ENCODE data around the gene AGR2. TPM values are rescaled to one million over a fixed set of nuclear protein-coding genes. Genes with fewer than 3 reads are reported as not detected.

Gene AGR2
- total RNA-seq, 1 experiment from 2014 or later = 0.93 TPM

DNA sequence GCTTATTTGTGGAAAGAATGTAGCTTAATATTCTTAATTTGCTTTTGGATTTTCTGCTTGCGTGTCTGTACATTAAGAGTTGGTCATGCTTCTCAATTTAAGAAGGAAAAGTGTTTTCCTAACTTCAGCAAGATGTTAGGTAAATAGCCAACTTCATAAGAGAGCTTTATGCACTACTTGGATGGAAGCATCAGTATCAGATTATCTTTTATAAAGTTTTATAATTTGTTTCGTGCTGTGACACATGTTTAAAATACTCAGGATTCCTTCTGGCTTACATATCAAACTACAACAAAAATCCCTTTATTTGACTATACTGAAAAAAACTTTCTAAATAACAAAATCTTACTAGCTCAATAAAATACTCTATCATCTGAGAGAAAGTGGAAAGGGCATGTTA is 34.8 kb upstream of the AGR2 start:
- POLR2A ChIA-PET = no interaction called here
- H3K27ac ChIP-seq (ENCODE audit: low read depth, low read length) = no peak overlapping the region
- BruUV-seq (replicated peaks) = no TSS peak
- H3K36me3 ChIP-seq (ENCODE audit: control insufficient read depth in 1 of 2, insufficient read depth in 2 of 2, low read length in 2 of 2) = no peaks in the 10 kb centered on the region
- TF ChIP-seq FOSL1 (IDR thresholded peaks at IDR 0.05; ENCODE audit: low read depth) (no peak), JUND (IDR thresholded peaks at IDR 0.05) (no peak), ZFX (IDR thresholded peaks at IDR 0.05) (no peak), SIN3A (IDR thresholded peaks at IDR 0.05; ENCODE audit: low read depth) (no peak), ELF1 (IDR thresholded peaks at IDR 0.05; ENCODE audit: borderline replicate concordance, low read depth) (no peak), YY1 (IDR thresholded peaks at IDR 0.05; ENCODE audit: extremely low read depth, insufficient replicate concordance, low read depth, low read length) (no peak), SRF (IDR thresholded peaks at IDR 0.05; ENCODE audit: low read depth) (no peak), EZH2 (IDR thresholded peaks at IDR 0.05) (no peak), CTCF (IDR thresholded peaks at IDR 0.05 in 2 of 3, conservative IDR thresholded peaks at IDR 0.05 in 1 of 3; ENCODE audit: borderline replicate concordance in 1 of 3, insufficient read depth in 1 of 3, low read depth in 2 of 3, low read length in 2 of 3) (no peak), POLR2AphosphoS5 (IDR thresholded peaks at IDR 0.05; ENCODE audit: low read depth, low read length) (no peak), EGR1 (IDR thresholded peaks at IDR 0.05; ENCODE audit: low read depth) (no peak), ZNF274 (IDR thresholded peaks at IDR 0.05; ENCODE audit: low read depth, low read length) (no peak), EZH2phosphoT487 (IDR thresholded peaks at IDR 0.05; ENCODE audit: borderline replicate concordance) (no peak)
- TF ChIP-seq, protein P1, sequence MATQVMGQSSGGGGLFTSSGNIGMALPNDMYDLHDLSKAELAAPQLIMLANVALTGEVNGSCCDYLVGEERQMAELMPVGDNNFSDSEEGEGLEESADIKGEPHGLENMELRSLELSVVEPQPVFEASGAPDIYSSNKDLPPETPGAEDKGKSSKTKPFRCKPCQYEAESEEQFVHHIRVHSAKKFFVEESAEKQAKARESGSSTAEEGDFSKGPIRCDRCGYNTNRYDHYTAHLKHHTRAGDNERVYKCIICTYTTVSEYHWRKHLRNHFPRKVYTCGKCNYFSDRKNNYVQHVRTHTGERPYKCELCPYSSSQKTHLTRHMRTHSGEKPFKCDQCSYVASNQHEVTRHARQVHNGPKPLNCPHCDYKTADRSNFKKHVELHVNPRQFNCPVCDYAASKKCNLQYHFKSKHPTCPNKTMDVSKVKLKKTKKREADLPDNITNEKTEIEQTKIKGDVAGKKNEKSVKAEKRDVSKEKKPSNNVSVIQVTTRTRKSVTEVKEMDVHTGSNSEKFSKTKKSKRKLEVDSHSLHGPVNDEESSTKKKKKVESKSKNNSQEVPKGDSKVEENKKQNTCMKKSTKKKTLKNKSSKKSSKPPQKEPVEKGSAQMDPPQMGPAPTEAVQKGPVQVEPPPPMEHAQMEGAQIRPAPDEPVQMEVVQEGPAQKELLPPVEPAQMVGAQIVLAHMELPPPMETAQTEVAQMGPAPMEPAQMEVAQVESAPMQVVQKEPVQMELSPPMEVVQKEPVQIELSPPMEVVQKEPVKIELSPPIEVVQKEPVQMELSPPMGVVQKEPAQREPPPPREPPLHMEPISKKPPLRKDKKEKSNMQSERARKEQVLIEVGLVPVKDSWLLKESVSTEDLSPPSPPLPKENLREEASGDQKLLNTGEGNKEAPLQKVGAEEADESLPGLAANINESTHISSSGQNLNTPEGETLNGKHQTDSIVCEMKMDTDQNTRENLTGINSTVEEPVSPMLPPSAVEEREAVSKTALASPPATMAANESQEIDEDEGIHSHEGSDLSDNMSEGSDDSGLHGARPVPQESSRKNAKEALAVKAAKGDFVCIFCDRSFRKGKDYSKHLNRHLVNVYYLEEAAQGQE (IDR thresholded peaks at IDR 0.05; ENCODE audit: low read depth) = no peak
- no peak overlapping the region for H3K4me3 ChIP-seq (replicated peaks in 1 of 2; ENCODE audit: low read depth in 1 of 2, low read length in 2 of 2)
- H3K4me1 ChIP-seq (ENCODE audit: control insufficient read depth in 1 of 2, insufficient read depth in 2 of 2, low read length in 2 of 2) = no peaks in the 10 kb centered on the region
- DNase-seq (ENCODE audit: low read depth, low spot score) (no peak), ATAC-seq (no peak)
- H4K20me1 ChIP-seq (ENCODE audit: insufficient read depth) = no peaks in the 10 kb centered on the region
- H3K9me3 ChIP-seq (ENCODE audit: control insufficient read depth in 1 of 2, insufficient read depth in 1 of 2, low read depth in 1 of 2, low read length in 2 of 2) = no peaks in the 10 kb centered on the region
- no peaks in the 10 kb centered on the region for H3K9me2 ChIP-seq (ENCODE audit: insufficient read depth)
- no peak overlapping the region for H2AFZ ChIP-seq (ENCODE audit: low read depth, low read length, poor library complexity, severe bottlenecking)
- H3K79me2 ChIP-seq (ENCODE audit: insufficient read depth, low read length) = no peaks in the 10 kb centered on the region
- RAD21 ChIA-PET (ENCODE audit: low non-redundant PET in 1 of 2, low total read pairs in 2 of 2, uncharacterized antibody in 2 of 2, unreplicated experiment in 2 of 2) = no interaction called here
- intact Hi-C loops (cut with micrococcal nuclease) = no loop called here
- CTCF ChIA-PET = no interaction called here
- H3K27me3 ChIP-seq (ENCODE audit: insufficient read depth, low read length) = no peaks in the 10 kb centered on the region
- H3K9ac ChIP-seq (ENCODE audit: low read length) = no peak overlapping the region
- no peak overlapping the region for H3K4me2 ChIP-seq (ENCODE audit: low read length)
